Measurements from ENCODE around the gene ZC3HAV1. TPM values are rescaled to one million over a fixed set of nuclear protein-coding genes. Genes with fewer than 3 reads are reported as not detected.

Gene ZC3HAV1
- total RNA-seq, 4 donors from 2014 or later, result 11.7 to 40.6 (median 34.5) TPM

DNA sequence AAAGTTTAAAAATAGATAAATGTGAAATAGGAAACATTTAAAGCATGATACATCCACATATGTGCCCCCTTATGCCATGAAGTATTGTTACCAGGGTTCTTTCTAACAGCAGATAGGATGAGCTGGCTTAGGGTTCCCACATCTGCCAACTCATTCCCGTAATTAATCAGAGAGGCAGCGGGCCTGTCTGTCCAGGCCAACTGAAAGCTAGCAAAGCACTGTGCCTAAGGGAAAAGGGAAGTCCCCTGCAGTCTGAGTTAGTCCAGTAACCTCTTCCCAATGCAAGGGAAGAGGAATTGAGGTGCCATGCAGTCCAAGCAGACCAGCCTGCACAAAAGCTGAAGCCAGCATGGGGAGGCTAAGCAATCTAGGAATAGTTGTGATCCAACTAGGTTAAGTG lies 55.4 kb downstream of the ZC3HAV1 start:
- no peak overlapping the region for H3K4me3 ChIP-seq
- in situ Hi-C loops (cut with MboI; ENCODE audit: low pct_ligation_motif_present in 1 of 4, low pct_unique_long_range_greater_than_20kb in 1 of 4, low sequenced_read_pairs in 3 of 4), result loop anchor here in 1 of 4 donors (25.0 kb wide), 1 partner anchor 167 kb away; no protein-coding TSS in a partner anchor
- no peak overlapping the region for H3K27ac ChIP-seq
- H3K4me1 ChIP-seq, result no peaks in the 10 kb centered on the region
- TF ChIP-seq POLR2AphosphoS5 (IDR thresholded peaks at IDR 0.05) (no peak), EP300 (IDR thresholded peaks at IDR 0.05; ENCODE audit: low read depth) (no peak), POLR2A (IDR thresholded peaks at IDR 0.05) (no peak)
- TF ChIP-seq, protein P1, sequence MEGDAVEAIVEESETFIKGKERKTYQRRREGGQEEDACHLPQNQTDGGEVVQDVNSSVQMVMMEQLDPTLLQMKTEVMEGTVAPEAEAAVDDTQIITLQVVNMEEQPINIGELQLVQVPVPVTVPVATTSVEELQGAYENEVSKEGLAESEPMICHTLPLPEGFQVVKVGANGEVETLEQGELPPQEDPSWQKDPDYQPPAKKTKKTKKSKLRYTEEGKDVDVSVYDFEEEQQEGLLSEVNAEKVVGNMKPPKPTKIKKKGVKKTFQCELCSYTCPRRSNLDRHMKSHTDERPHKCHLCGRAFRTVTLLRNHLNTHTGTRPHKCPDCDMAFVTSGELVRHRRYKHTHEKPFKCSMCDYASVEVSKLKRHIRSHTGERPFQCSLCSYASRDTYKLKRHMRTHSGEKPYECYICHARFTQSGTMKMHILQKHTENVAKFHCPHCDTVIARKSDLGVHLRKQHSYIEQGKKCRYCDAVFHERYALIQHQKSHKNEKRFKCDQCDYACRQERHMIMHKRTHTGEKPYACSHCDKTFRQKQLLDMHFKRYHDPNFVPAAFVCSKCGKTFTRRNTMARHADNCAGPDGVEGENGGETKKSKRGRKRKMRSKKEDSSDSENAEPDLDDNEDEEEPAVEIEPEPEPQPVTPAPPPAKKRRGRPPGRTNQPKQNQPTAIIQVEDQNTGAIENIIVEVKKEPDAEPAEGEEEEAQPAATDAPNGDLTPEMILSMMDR (IDR thresholded peaks at IDR 0.05), result no peak
- H3K27me3 ChIP-seq, result no peaks in the 10 kb centered on the region
- H3K36me3 ChIP-seq, result peaks cover 0 to 46% (median 21%) of the 10 kb centered on the region in 4 donors
- intact Hi-C loops (cut with DNase I; ENCODE audit: low total_unique reads), result no loop called here
- no peak for DNase-seq
- H3K9me3 ChIP-seq, result no peaks in the 10 kb centered on the region
- 80 to 82% methylated on average over 1 to 2 of the region's 2 CpGs for WGBS, 2 donors (ENCODE audit: low coverage in 1 of 2)

DNA sequence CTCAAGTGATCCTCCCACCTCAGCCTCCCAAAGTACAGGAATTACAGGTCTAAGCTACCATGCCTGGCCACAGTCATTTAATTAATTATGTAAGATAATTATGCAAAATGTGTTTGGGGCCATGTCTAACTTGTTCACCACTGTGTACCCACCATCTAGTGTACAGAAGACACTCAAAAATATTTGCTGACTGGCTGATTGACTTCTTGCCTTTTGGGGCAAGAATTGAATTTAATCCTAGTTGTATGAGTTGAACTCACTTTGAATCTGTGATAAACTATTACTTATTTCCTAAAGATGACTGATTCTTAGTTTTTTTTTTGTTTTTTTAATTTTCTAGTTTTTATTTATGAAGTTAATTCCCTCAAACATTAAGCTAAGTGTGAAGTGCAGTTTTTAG lies 57.9 kb downstream of the ZC3HAV1 start:
- DNase-seq, result no peak
- intact Hi-C loops (cut with DNase I; ENCODE audit: low total_unique reads), result no loop called here
- Histone ChIP-seq H3K27me3 (no peaks in the 10 kb centered on the region), H3K27ac (no peak overlapping the region), H3K4me1 (no peaks in the 10 kb centered on the region), H3K36me3 (peaks cover 0 to 45% (median 21%) of the 10 kb centered on the region in 4 donors), H3K4me3 (no peak overlapping the region), H3K9me3 (no peaks in the 10 kb centered on the region)
- TF ChIP-seq EP300 (IDR thresholded peaks at IDR 0.05; ENCODE audit: low read depth) (no peak), POLR2AphosphoS5 (IDR thresholded peaks at IDR 0.05) (no peak), POLR2A (IDR thresholded peaks at IDR 0.05) (no peak)
- TF ChIP-seq, protein P1 (IDR thresholded peaks at IDR 0.05), result no peak
- in situ Hi-C loops (cut with MboI; ENCODE audit: low pct_ligation_motif_present in 1 of 4, low pct_unique_long_range_greater_than_20kb in 1 of 4, low sequenced_read_pairs in 3 of 4), result loop anchor here in 1 of 4 donors (25.0 kb wide), 1 partner anchor 164 kb away; no protein-coding TSS in a partner anchor

- H3K4me3 ChIP-seq, result no peak overlapping the region
- 93 to 100% methylated on average over 1 of the region's 1 CpG for WGBS, 2 donors (ENCODE audit: low coverage in 1 of 2)
- TF ChIP-seq POLR2A (IDR thresholded peaks at IDR 0.05), result no peak
- no peak for TF ChIP-seq POLR2AphosphoS5 (IDR thresholded peaks at IDR 0.05)
- TF ChIP-seq, protein P1 (IDR thresholded peaks at IDR 0.05), result no peak
- no peak for TF ChIP-seq EP300 (IDR thresholded peaks at IDR 0.05; ENCODE audit: low read depth)
- H3K36me3 ChIP-seq, result peaks cover 0 to 48% (median 24%) of the 10 kb centered on the region in 4 donors
- no peaks in the 10 kb centered on the region for H3K9me3 ChIP-seq
- in situ Hi-C loops (cut with MboI; ENCODE audit: low pct_ligation_motif_present in 1 of 4, low pct_unique_long_range_greater_than_20kb in 1 of 4, low sequenced_read_pairs in 3 of 4) (loop anchor here in 1 of 4 donors (25.0 kb wide), 1 partner anchor 163 kb away; no protein-coding TSS in a partner anchor), intact Hi-C loops (cut with DNase I; ENCODE audit: low total_unique reads) (no loop called here)
- DNase-seq, result no peak
- peaks cover 0 to 2% (median 0%) of the 10 kb centered on the region in 4 donors for H3K4me1 ChIP-seq
- H3K27me3 ChIP-seq, result no peaks in the 10 kb centered on the region
- no peak overlapping the region for H3K27ac ChIP-seq
Observed at GRCh38 chr7:139049936-139050335, 59.6 kb downstream of the ZC3HAV1 start.

DNA sequence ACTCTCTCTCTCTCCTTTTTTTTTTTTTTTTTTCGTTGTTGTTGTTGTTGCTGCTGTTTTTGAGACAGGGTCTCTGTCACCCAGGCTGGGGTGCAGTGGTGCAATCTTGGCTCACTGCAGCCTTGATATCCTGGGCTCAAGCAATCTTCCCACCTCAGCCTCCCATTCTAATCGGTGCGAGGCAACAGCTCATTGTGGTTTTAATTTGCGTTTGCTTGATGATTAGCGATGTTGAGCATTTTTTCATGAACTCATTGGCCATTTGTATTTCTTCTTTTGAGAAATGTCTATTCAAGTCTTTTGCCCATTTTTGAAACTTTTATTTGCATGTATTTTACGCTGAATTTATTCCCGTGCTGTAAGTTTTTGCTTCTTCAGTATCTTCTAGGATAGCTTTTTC lies 60.4 kb downstream of the ZC3HAV1 start:
- in situ Hi-C loops (cut with MboI; ENCODE audit: low pct_ligation_motif_present in 1 of 4, low pct_unique_long_range_greater_than_20kb in 1 of 4, low sequenced_read_pairs in 3 of 4) (no loop called here), intact Hi-C loops (cut with DNase I; ENCODE audit: low total_unique reads) (no loop called here)
- DNase-seq, result no peak
- peaks cover 0 to 9% (median 0%) of the 10 kb centered on the region in 4 donors for H3K4me1 ChIP-seq
- no peak overlapping the region for H3K27ac ChIP-seq
- no peak for TF ChIP-seq EP300 (IDR thresholded peaks at IDR 0.05; ENCODE audit: low read depth)
- no peak for TF ChIP-seq POLR2AphosphoS5 (IDR thresholded peaks at IDR 0.05)
- TF ChIP-seq, protein P1 (IDR thresholded peaks at IDR 0.05), result no peak
- 63 to 71% methylated on average over 7 of the region's 7 CpGs for WGBS, 2 donors (ENCODE audit: low coverage in 1 of 2)
- no peak overlapping the region for H3K4me3 ChIP-seq
- no peaks in the 10 kb centered on the region for H3K27me3 ChIP-seq
- peaks cover 0 to 44% (median 21%) of the 10 kb centered on the region in 4 donors for H3K36me3 ChIP-seq
- H3K9me3 ChIP-seq, result no peaks in the 10 kb centered on the region
